ENCODE data around the gene COMMD1. TPM values are rescaled to one million over a fixed set of nuclear protein-coding genes. Genes with fewer than 3 reads are reported as not detected.
A peak's percentile ranks its signal among the peaks of the same experiment; 100 is the strongest.

COMMD1 gene
- total RNA-seq, 1 experiment from 2014 or later, result 31.7 TPM

GRCh38 chr2:61888267-61889055, 17.0 kb upstream of the COMMD1 start, which contains the start of gene CCT4:
Gene CCT4, minus strand, starts transcription at chr2:61888656. Its CDS starts 149 bp downstream, at chr2:61888507.
- H3K4me2 ChIP-seq (ENCODE audit: low read length), result peak within 1 kb of the TSS; percentile 89
- H3K36me3 ChIP-seq (ENCODE audit: low read depth, low read length), result peaks cover 18% of the 10 kb centered on the region
- intact Hi-C loops (cut with micrococcal nuclease), result loop anchor here (10.0 kb wide), 1 partner anchor 354 kb away; the partner anchor contains the start of gene XPO1
- H3K4me3 ChIP-seq (ENCODE audit: low read length), result peak within 1 kb of the TSS; percentile 99
- peaks cover 35% of the 10 kb centered on the region for H4K20me1 ChIP-seq (ENCODE audit: low read length)
- no peaks in the 10 kb centered on the region for H3F3A ChIP-seq (ENCODE audit: low read length, unreplicated experiment)
- POLR2A ChIA-PET (ENCODE audit: unreplicated experiment), result interaction anchor here (0.7 kb wide), 1 partner anchor 123 kb away, joined by 22 read pairs; no protein-coding TSS in a partner anchor
- TSS peak; percentile 72 for BruUV-seq (replicated peaks)
- peak within 1 kb of the TSS; percentile 99 for H3K9ac ChIP-seq (ENCODE audit: low read length)
- H3K9me3 ChIP-seq (ENCODE audit: low read length), result no peaks in the 10 kb centered on the region
- CTCF ChIA-PET, result interaction anchor here (0.6 kb wide), 1 partner anchor 559 kb away, joined by 3 read pairs; no protein-coding TSS in a partner anchor
- ATAC-seq (peak; percentile 79), DNase-seq (peak; percentile 81)
- H2AFZ ChIP-seq (ENCODE audit: low read length), result peak within 1 kb of the TSS; percentile 86
- peak within 1 kb of the TSS; percentile 73 for H3K27ac ChIP-seq (ENCODE audit: low read length)
- H3K79me2 ChIP-seq (ENCODE audit: low read length), result peaks cover 56% of the 10 kb centered on the region
- H3K27me3 ChIP-seq (ENCODE audit: low read length), result no peaks in the 10 kb centered on the region
- H3K4me1 ChIP-seq (ENCODE audit: insufficient read depth, low read length), result peaks cover 21% of the 10 kb centered on the region
- no peaks in the 10 kb centered on the region for H3K9me2 ChIP-seq (replicated peaks; ENCODE audit: low read length)
- no peak for TF ChIP-seq CTCF (conservative IDR thresholded peaks at IDR 0.05; ENCODE audit: low read depth, low read length)
- no peak for TF ChIP-seq EZH2phosphoT487 (IDR thresholded peaks at IDR 0.05; ENCODE audit: borderline replicate concordance, low read length)
- TF ChIP-seq EZH2 (IDR thresholded peaks at IDR 0.05; ENCODE audit: low read length, unreplicated experiment), result no peak

GRCh38 chr2:61898810-61899209, 6.7 kb upstream of the COMMD1 start:
- H3K4me1 ChIP-seq (ENCODE audit: insufficient read depth, low read length), result no peaks in the 10 kb centered on the region
- H3K27ac ChIP-seq (ENCODE audit: low read length), result no peak overlapping the region
- no TSS peak for BruUV-seq (replicated peaks)
- H3F3A ChIP-seq (ENCODE audit: low read length, unreplicated experiment), result no peaks in the 10 kb centered on the region
- intact Hi-C loops (cut with micrococcal nuclease), result loop anchor here (10.0 kb wide), 1 partner anchor 764 kb away; no protein-coding TSS in a partner anchor
- no peaks in the 10 kb centered on the region for H4K20me1 ChIP-seq (ENCODE audit: low read length)
- no peaks in the 10 kb centered on the region for H3K9me2 ChIP-seq (replicated peaks; ENCODE audit: low read length)
- no peak overlapping the region for H3K9ac ChIP-seq (ENCODE audit: low read length)
- TF ChIP-seq EZH2phosphoT487 (IDR thresholded peaks at IDR 0.05; ENCODE audit: borderline replicate concordance, low read length), result no peak
- TF ChIP-seq EZH2 (IDR thresholded peaks at IDR 0.05; ENCODE audit: low read length, unreplicated experiment), result no peak
- TF ChIP-seq CTCF (conservative IDR thresholded peaks at IDR 0.05; ENCODE audit: low read depth, low read length), result peak; percentile 70
- DNase-seq (peak; percentile 52), ATAC-seq (peak; percentile 70)
- H2AFZ ChIP-seq (ENCODE audit: low read length), result no peak overlapping the region
- H3K4me3 ChIP-seq (ENCODE audit: low read length), result no peak overlapping the region
- ChIA-PET CTCF (interaction anchor here (0.6 kb wide), 1 partner anchor 11 kb away, joined by 4 read pairs; no protein-coding TSS in a partner anchor), POLR2A (ENCODE audit: unreplicated experiment) (no interaction called here)
- H3K27me3 ChIP-seq (ENCODE audit: low read length), result no peaks in the 10 kb centered on the region
- H3K4me2 ChIP-seq (ENCODE audit: low read length), result no peak overlapping the region
- no peaks in the 10 kb centered on the region for H3K9me3 ChIP-seq (ENCODE audit: low read length)
- no peaks in the 10 kb centered on the region for H3K36me3 ChIP-seq (ENCODE audit: low read depth, low read length)
- no peaks in the 10 kb centered on the region for H3K79me2 ChIP-seq (ENCODE audit: low read length)

- no peaks in the 10 kb centered on the region for H3K79me2 ChIP-seq (ENCODE audit: low read length)
- H3K9me3 ChIP-seq (ENCODE audit: low read length), result no peaks in the 10 kb centered on the region
- DNase-seq, result no peak
- POLR2A ChIA-PET (ENCODE audit: unreplicated experiment), result no interaction called here
- TF ChIP-seq EZH2 (IDR thresholded peaks at IDR 0.05; ENCODE audit: low read length, unreplicated experiment), result no peak
- no peak for TF ChIP-seq EZH2phosphoT487 (IDR thresholded peaks at IDR 0.05; ENCODE audit: borderline replicate concordance, low read length)
- TF ChIP-seq CTCF (conservative IDR thresholded peaks at IDR 0.05; ENCODE audit: low read depth, low read length), result no peak
- H3K9ac ChIP-seq (ENCODE audit: low read length), result no peak overlapping the region
- H3K4me2 ChIP-seq (ENCODE audit: low read length), result no peak overlapping the region
- no TSS peak for BruUV-seq (replicated peaks)
- H3K4me3 ChIP-seq (ENCODE audit: low read length), result no peak overlapping the region
- H3F3A ChIP-seq (ENCODE audit: low read length, unreplicated experiment), result no peaks in the 10 kb centered on the region
- no peaks in the 10 kb centered on the region for H4K20me1 ChIP-seq (ENCODE audit: low read length)
- H3K36me3 ChIP-seq (ENCODE audit: low read depth, low read length), result no peaks in the 10 kb centered on the region
- H3K4me1 ChIP-seq (ENCODE audit: insufficient read depth, low read length), result peaks cover 6% of the 10 kb centered on the region; the same call in 1 of the 2 replicates
- no peaks in the 10 kb centered on the region for H3K9me2 ChIP-seq (replicated peaks; ENCODE audit: low read length)
- H2AFZ ChIP-seq (ENCODE audit: low read length), result no peak overlapping the region
- ATAC-seq, result no peak
- H3K27ac ChIP-seq (ENCODE audit: low read length), result no peak overlapping the region
- no peaks in the 10 kb centered on the region for H3K27me3 ChIP-seq (ENCODE audit: low read length)
- CTCF ChIA-PET, result no interaction called here
- intact Hi-C loops (cut with micrococcal nuclease), result no loop called here
These were observed 5.2 kb upstream of the COMMD1 start for GRCh38 chr2:61900281-61900680.

Data from PC-3 (cell line).